GM23338 (cell line): ENCODE data around the gene PQBP1. TPM values are rescaled to one million over a fixed set of nuclear protein-coding genes. Genes with fewer than 3 reads are reported as not detected.
A peak's percentile ranks its signal among the peaks of the same experiment; 100 is the strongest.

Source experiments
- ATAC-seq: fragments of 200-7000 bp; cut with Tn5 transposase; 3 replicates; pipeline ENCODE4 v1.9.1; 2020
- DNase-seq: peaks from one replicate; pipeline ENCODE4 v3.0.0-alpha.2; 2015; ENCODE audit warnings: low spot score
- H2AFZ ChIP-seq: fragments of 200-600 bp; sonication (generic); 2 replicates; pipeline ENCODE4 v1.8.0; 2016; ENCODE audit warnings: antibody characterized with exemption, mild to moderate bottlenecking, moderate library complexity
- H3F3A ChIP-seq: fragments of 200-600 bp; sonication (generic); replicated peaks from 2 replicates; pipeline ENCODE4 v1.8.0; 2017; ENCODE audit warnings: antibody characterized with exemption, mixed run types, low read depth
- H3K27ac ChIP-seq: fragments of 200-600 bp; sonication (generic); 2 replicates; pipeline ENCODE4 v1.6.1; 2016; ENCODE audit warnings: low read depth
- H3K27me3 ChIP-seq: fragments of 200-600 bp; sonication (generic); 2 replicates; pipeline ENCODE4 v1.8.0; 2016; ENCODE audit warnings: mild to moderate bottlenecking, mixed run types, moderate library complexity; ENCODE audit not compliant: insufficient read depth
- H3K36me3 ChIP-seq: fragments of 200-600 bp; sonication (generic); 2 replicates; pipeline ENCODE4 v1.8.0; 2016; ENCODE audit warnings: mild to moderate bottlenecking; ENCODE audit not compliant: insufficient read depth
- H3K4me1 ChIP-seq: fragments of 200-600 bp; sonication (generic); 2 replicates; pipeline ENCODE4 v1.8.0; 2016; ENCODE audit warnings: mild to moderate bottlenecking, moderate library complexity; ENCODE audit not compliant: insufficient read depth
- H3K4me2 ChIP-seq: fragments of 200-600 bp; sonication (generic); 2 replicates; pipeline ENCODE4 v1.7.1; 2017; ENCODE audit warnings: mixed run types
- H3K4me3 ChIP-seq: fragments of 200-600 bp; sonication (generic); 2 replicates; pipeline ENCODE4 v1.6.1; 2016; ENCODE audit warnings: mixed run types
- H3K79me2 ChIP-seq: fragments of 200-600 bp; sonication (generic); replicated peaks from 2 replicates; pipeline ENCODE4 v1.8.0; 2017; ENCODE audit warnings: mild to moderate bottlenecking; ENCODE audit not compliant: insufficient read depth
- H3K9me2 ChIP-seq: fragments of 200-600 bp; sonication (generic); 2 replicates; pipeline ENCODE4 v1.8.0; 2017; ENCODE audit not compliant: insufficient read depth
- H4K20me1 ChIP-seq: fragments of 200-600 bp; sonication (generic); replicated peaks from 2 replicates; pipeline ENCODE4 v1.8.0; 2017; ENCODE audit warnings: mild to moderate bottlenecking; ENCODE audit not compliant: insufficient read depth
- H3K27ac Mint-ChIP-seq: 2 replicates; pipeline ENCODE4 v1.8.0; 2020; ENCODE audit warnings: inconsistent platforms, mild to moderate bottlenecking, moderate library complexity, mixed read lengths
- H3K27me3 Mint-ChIP-seq: 3 replicates; pipeline ENCODE4 v1.8.0; 2022; ENCODE audit warnings: low read depth, mild to moderate bottlenecking, moderate library complexity, mixed read lengths, inconsistent platforms; ENCODE audit not compliant: insufficient read depth, poor library complexity
- H3K36me3 Mint-ChIP-seq: 3 replicates; pipeline ENCODE4 v1.8.0; 2021; ENCODE audit warnings: low read depth, mild to moderate bottlenecking, inconsistent platforms, moderate library complexity, mixed read lengths
- H3K4me1 Mint-ChIP-seq: 3 replicates; pipeline ENCODE4 v1.8.0; 2020; ENCODE audit warnings: mild to moderate bottlenecking, inconsistent platforms, mixed read lengths
- H3K4me3 Mint-ChIP-seq: 3 replicates; pipeline ENCODE4 v1.8.0; 2021; ENCODE audit warnings: moderate library complexity, mild to moderate bottlenecking, inconsistent platforms, mixed read lengths
- H3K9me3 Mint-ChIP-seq: 3 replicates; pipeline ENCODE4 v1.8.0; 2020; ENCODE audit warnings: moderate library complexity, mild to moderate bottlenecking, inconsistent platforms, mixed read lengths
- CREB1 ChIP-seq: fragments of 250-450 bp; sonication (Bioruptor Pico); IDR thresholded peaks from 2 replicates; pipeline ENCODE4 v1.5.0; 2020; ENCODE audit warnings: low read depth, mild to moderate bottlenecking, moderate library complexity
- EZH2 ChIP-seq: fragments of 200-600 bp; sonication (generic); IDR thresholded peaks from one replicate; pipeline ENCODE4 v1.8.0; 2017; ENCODE audit warnings: antibody characterized with exemption, mild to moderate bottlenecking, low read depth; ENCODE audit not compliant: unreplicated experiment
- EZH2phosphoT487 ChIP-seq: fragments of 200-600 bp; sonication (generic); IDR thresholded peaks from one replicate; pipeline ENCODE4 v1.8.1; 2018; ENCODE audit warnings: antibody characterized with exemption; ENCODE audit not compliant: unreplicated experiment
- JUNB ChIP-seq: IDR thresholded peaks from one replicate; pipeline ENCODE4 v1.6.1; 2016; ENCODE audit warnings: antibody characterized with exemption; ENCODE audit not compliant: unreplicated experiment
- NANOG ChIP-seq: IDR thresholded peaks from 2 replicates; pipeline ENCODE4 v1.6.1; 2016; ENCODE audit warnings: antibody characterized with exemption, borderline replicate concordance
- POLR2AphosphoS5 ChIP-seq: IDR thresholded peaks from 2 replicates; pipeline ENCODE4 v1.6.1; 2016; ENCODE audit warnings: antibody characterized with exemption, low read depth
- STAT1 ChIP-seq: IDR thresholded peaks from one replicate; pipeline ENCODE4 v1.6.1; 2016; ENCODE audit warnings: antibody characterized with exemption; ENCODE audit not compliant: unreplicated experiment
- ZNF114 ChIP-seq: fragments of 250-450 bp; sonication (Bioruptor Pico); IDR thresholded peaks from 2 replicates; pipeline ENCODE4 v1.5.0; 2020; ENCODE audit warnings: mild to moderate bottlenecking, moderate library complexity
- ZNF331 ChIP-seq: fragments of 250-450 bp; sonication (Bioruptor Pico); IDR thresholded peaks from 2 replicates; pipeline ENCODE4 v1.5.0; 2020; ENCODE audit warnings: low read depth, mild to moderate bottlenecking, moderate library complexity
- polyA plus RNA-seq: library from polyadenylated mRNA; unstranded; fragments of >200 nt; fragmentation: Nextera tagmentation; extraction: Ambion mirVana; gene quantifications from 2 replicates; pipeline ENCODE4 v1.2.1, GENCODE V29; 2016
- total RNA-seq: library from RNA; depleted of rRNA; stranded (reverse); fragments of >200 nt; shearing (Covaris generic); gene quantifications from 2 replicates; pipeline ENCODE4 v1.2.3, GENCODE V29; 2014
- TF ChIP-seq, protein P1 (sequence below): IDR thresholded peaks from one replicate; pipeline ENCODE4 v1.6.1; 2018; ENCODE audit warnings: antibody characterized with exemption; ENCODE audit not compliant: unreplicated experiment
- TF ChIP-seq, protein P2 (sequence below): IDR thresholded peaks from 2 replicates; pipeline ENCODE4 v1.6.1; 2016; ENCODE audit warnings: antibody characterized with exemption
- TF ChIP-seq, protein P3 (sequence below): fragments of 250-450 bp; sonication (Bioruptor Pico); IDR thresholded peaks from 2 replicates; pipeline ENCODE4 v1.5.0; 2020; ENCODE audit warnings: mild to moderate bottlenecking, moderate library complexity
- TF ChIP-seq, protein P4 (sequence below), 2 experiments: fragments of 200-600 bp in 1 of 2; sonication (generic) in 1 of 2; conservative IDR thresholded peaks; 2 replicates each; pipeline versions ENCODE4 v1.5.1 to v1.6.1; 2016 to 2017; ENCODE audit warnings: antibody characterized with exemption in 2 of 2, low read depth in 2 of 2, mild to moderate bottlenecking in 2 of 2, moderate library complexity in 1 of 2

Gene PQBP1
- total and polyA plus RNA-seq, 2 experiments from 2014 or later: 63.4 to 130 TPM

DNA sequence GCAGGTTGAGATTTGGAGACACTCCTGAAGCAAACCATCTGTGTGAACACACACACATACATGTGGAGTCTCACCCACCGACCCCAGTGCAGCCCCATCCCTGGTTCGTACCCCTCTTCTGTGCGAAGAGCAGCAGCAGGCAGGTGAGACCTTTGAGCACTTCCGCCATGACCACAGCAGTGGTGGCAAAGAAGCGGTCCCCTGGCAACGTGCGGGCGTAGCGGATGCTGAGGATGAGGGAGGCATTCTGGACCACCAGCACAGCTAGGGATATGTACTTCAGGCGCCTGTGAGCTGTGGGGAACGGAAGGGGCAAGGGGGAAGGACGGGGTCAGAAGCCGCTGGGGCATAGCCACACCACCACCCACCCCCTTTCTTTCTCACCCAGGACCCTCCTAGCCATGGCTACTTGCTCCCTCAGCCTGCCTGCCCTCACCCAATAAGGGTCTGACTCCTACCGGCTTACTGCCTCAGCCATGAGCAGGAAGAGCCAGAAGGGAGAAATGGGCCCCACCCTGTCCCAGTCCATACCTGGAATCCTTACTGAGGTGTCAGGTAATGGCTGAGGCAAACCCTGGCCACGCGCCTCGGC lies 12.1 kb downstream of the PQBP1 start:
- H3K9me2 ChIP-seq: no peaks in the 10 kb centered on the region
- peaks cover 4% of the 10 kb centered on the region; the same call in 1 of the 2 replicates for H3K4me1 ChIP-seq
- DNase-seq (no peak), ATAC-seq (no peak; the same call in 2 of the 3 replicates)
- Mint-ChIP-seq H3K27me3 (peaks cover 18% of the 10 kb centered on the region), H3K9me3 (peaks cover 4% of the 10 kb centered on the region; the same call in 2 of the 3 replicates), H3K36me3 (peaks cover 33% of the 10 kb centered on the region), H3K27ac (no peak overlapping the region), H3K4me3 (0 out of 3 replicates have a peak overlapping the region, but pooled peaks have one; percentile 93), H3K4me1 (peaks cover 22% of the 10 kb centered on the region)
- no peak overlapping the region for H3K27ac ChIP-seq
- H3F3A ChIP-seq: peaks cover 24% of the 10 kb centered on the region
- H2AFZ ChIP-seq: no peak overlapping the region
- H3K4me3 ChIP-seq: no peak overlapping the region
- TF ChIP-seq POLR2AphosphoS5: no peak
- TF ChIP-seq ZNF331 (CRISPR knock-in tag): no peak
- TF ChIP-seq, protein P1, sequence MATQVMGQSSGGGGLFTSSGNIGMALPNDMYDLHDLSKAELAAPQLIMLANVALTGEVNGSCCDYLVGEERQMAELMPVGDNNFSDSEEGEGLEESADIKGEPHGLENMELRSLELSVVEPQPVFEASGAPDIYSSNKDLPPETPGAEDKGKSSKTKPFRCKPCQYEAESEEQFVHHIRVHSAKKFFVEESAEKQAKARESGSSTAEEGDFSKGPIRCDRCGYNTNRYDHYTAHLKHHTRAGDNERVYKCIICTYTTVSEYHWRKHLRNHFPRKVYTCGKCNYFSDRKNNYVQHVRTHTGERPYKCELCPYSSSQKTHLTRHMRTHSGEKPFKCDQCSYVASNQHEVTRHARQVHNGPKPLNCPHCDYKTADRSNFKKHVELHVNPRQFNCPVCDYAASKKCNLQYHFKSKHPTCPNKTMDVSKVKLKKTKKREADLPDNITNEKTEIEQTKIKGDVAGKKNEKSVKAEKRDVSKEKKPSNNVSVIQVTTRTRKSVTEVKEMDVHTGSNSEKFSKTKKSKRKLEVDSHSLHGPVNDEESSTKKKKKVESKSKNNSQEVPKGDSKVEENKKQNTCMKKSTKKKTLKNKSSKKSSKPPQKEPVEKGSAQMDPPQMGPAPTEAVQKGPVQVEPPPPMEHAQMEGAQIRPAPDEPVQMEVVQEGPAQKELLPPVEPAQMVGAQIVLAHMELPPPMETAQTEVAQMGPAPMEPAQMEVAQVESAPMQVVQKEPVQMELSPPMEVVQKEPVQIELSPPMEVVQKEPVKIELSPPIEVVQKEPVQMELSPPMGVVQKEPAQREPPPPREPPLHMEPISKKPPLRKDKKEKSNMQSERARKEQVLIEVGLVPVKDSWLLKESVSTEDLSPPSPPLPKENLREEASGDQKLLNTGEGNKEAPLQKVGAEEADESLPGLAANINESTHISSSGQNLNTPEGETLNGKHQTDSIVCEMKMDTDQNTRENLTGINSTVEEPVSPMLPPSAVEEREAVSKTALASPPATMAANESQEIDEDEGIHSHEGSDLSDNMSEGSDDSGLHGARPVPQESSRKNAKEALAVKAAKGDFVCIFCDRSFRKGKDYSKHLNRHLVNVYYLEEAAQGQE: no peak
- TF ChIP-seq JUNB: no peak
- TF ChIP-seq STAT1: no peak
- TF ChIP-seq CREB1 (CRISPR knock-in tag): no peak
- TF ChIP-seq, protein P2, sequence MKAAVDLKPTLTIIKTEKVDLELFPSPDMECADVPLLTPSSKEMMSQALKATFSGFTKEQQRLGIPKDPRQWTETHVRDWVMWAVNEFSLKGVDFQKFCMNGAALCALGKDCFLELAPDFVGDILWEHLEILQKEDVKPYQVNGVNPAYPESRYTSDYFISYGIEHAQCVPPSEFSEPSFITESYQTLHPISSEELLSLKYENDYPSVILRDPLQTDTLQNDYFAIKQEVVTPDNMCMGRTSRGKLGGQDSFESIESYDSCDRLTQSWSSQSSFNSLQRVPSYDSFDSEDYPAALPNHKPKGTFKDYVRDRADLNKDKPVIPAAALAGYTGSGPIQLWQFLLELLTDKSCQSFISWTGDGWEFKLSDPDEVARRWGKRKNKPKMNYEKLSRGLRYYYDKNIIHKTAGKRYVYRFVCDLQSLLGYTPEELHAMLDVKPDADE: no peak
- TF ChIP-seq, protein P3, sequence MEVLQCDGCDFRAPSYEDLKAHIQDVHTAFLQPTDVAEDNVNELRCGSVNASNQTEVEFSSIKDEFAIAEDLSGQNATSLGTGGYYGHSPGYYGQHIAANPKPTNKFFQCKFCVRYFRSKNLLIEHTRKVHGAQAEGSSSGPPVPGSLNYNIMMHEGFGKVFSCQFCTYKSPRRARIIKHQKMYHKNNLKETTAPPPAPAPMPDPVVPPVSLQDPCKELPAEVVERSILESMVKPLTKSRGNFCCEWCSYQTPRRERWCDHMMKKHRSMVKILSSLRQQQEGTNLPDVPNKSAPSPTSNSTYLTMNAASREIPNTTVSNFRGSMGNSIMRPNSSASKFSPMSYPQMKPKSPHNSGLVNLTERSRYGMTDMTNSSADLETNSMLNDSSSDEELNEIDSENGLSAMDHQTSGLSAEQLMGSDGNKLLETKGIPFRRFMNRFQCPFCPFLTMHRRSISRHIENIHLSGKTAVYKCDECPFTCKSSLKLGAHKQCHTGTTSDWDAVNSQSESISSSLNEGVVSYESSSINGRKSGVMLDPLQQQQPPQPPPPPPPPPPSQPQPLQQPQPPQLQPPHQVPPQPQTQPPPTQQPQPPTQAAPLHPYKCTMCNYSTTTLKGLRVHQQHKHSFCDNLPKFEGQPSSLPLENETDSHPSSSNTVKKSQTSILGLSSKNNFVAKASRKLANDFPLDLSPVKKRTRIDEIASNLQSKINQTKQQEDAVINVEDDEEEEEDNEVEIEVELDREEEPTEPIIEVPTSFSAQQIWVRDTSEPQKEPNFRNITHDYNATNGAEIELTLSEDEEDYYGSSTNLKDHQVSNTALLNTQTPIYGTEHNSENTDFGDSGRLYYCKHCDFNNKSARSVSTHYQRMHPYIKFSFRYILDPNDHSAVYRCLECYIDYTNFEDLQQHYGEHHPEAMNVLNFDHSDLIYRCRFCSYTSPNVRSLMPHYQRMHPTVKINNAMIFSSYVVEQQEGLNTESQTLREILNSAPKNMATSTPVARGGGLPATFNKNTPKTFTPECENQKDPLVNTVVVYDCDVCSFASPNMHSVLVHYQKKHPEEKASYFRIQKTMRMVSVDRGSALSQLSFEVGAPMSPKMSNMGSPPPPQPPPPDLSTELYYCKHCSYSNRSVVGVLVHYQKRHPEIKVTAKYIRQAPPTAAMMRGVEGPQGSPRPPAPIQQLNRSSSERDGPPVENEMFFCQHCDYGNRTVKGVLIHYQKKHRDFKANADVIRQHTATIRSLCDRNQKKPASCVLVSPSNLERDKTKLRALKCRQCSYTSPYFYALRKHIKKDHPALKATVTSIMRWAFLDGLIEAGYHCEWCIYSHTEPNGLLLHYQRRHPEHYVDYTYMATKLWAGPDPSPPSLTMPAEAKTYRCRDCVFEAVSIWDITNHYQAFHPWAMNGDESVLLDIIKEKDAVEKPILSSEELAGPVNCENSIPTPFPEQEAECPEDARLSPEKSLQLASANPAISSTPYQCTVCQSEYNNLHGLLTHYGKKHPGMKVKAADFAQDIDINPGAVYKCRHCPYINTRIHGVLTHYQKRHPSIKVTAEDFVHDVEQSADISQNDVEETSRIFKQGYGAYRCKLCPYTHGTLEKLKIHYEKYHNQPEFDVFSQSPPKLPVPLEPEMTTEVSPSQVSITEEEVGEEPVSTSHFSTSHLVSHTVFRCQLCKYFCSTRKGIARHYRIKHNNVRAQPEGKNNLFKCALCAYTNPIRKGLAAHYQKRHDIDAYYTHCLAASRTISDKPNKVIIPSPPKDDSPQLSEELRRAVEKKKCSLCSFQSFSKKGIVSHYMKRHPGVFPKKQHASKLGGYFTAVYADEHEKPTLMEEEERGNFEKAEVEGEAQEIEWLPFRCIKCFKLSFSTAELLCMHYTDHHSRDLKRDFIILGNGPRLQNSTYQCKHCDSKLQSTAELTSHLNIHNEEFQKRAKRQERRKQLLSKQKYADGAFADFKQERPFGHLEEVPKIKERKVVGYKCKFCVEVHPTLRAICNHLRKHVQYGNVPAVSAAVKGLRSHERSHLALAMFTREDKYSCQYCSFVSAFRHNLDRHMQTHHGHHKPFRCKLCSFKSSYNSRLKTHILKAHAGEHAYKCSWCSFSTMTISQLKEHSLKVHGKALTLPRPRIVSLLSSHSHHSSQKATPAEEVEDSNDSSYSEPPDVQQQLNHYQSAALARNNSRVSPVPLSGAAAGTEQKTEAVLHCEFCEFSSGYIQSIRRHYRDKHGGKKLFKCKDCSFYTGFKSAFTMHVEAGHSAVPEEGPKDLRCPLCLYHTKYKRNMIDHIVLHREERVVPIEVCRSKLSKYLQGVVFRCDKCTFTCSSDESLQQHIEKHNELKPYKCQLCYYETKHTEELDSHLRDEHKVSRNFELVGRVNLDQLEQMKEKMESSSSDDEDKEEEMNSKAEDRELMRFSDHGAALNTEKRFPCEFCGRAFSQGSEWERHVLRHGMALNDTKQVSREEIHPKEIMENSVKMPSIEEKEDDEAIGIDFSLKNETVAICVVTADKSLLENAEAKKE (CRISPR knock-in tag): no peak
- TF ChIP-seq, protein P4, sequence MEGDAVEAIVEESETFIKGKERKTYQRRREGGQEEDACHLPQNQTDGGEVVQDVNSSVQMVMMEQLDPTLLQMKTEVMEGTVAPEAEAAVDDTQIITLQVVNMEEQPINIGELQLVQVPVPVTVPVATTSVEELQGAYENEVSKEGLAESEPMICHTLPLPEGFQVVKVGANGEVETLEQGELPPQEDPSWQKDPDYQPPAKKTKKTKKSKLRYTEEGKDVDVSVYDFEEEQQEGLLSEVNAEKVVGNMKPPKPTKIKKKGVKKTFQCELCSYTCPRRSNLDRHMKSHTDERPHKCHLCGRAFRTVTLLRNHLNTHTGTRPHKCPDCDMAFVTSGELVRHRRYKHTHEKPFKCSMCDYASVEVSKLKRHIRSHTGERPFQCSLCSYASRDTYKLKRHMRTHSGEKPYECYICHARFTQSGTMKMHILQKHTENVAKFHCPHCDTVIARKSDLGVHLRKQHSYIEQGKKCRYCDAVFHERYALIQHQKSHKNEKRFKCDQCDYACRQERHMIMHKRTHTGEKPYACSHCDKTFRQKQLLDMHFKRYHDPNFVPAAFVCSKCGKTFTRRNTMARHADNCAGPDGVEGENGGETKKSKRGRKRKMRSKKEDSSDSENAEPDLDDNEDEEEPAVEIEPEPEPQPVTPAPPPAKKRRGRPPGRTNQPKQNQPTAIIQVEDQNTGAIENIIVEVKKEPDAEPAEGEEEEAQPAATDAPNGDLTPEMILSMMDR (conservative IDR thresholded peaks at IDR 0.05; ENCODE audit: low read depth in 2 of 2): no peak
- TF ChIP-seq NANOG: no peak
- no peak for TF ChIP-seq EZH2
- TF ChIP-seq EZH2phosphoT487: no peak
- TF ChIP-seq ZNF114 (CRISPR knock-in tag): no peak
- no peak overlapping the region for H3K4me2 ChIP-seq
- no peaks in the 10 kb centered on the region; the same call in 1 of the 2 replicates for H4K20me1 ChIP-seq
- peaks cover 16% of the 10 kb centered on the region; the same call in 1 of the 2 replicates for H3K36me3 ChIP-seq
- peaks cover 14% of the 10 kb centered on the region for H3K79me2 ChIP-seq
- no peaks in the 10 kb centered on the region for H3K27me3 ChIP-seq
